ENCODE results near the gene FUOM. TPM values are rescaled to one million over a fixed set of nuclear protein-coding genes. Genes with fewer than 3 reads are reported as not detected.

Gene FUOM
- total and polyA plus RNA-seq, 2 donors (not counting 3 experiments of a cell fraction or from before 2014, with no cell fraction given) = 17.4 to 33.9 TPM

GRCh38 chr10:133383551-133383950 is 25.7 kb upstream of the FUOM start:
- ChIA-PET POLR2A (no interaction called here), CTCF (no interaction called here)
- Histone ChIP-seq H3K79me2 (ENCODE audit: control insufficient read depth, insufficient read depth, low read length) (no peaks in the 10 kb centered on the region), H3K27me3 (ENCODE audit: control insufficient read depth in 2 of 2, insufficient read depth in 2 of 2, low read length in 2 of 2) (no peaks in the 10 kb centered on the region), H3K4me1 (ENCODE audit: control insufficient read depth, extremely low read depth, insufficient read depth, low read length) (peaks cover 4% of the 10 kb centered on the region), H2AFZ (ENCODE audit: low read depth, low read length) (no peak overlapping the region), H3K9me3 (replicated peaks; ENCODE audit: control insufficient read depth, insufficient read depth, low read length) (no peaks in the 10 kb centered on the region), H3K4me2 (ENCODE audit: insufficient read depth, low read length) (no peak overlapping the region), H3K27ac (ENCODE audit: insufficient read depth, low read depth, low read length) (no peak overlapping the region), H3K36me3 (ENCODE audit: control insufficient read depth in 2 of 2, extremely low read depth in 1 of 2, insufficient read depth in 2 of 2, low read length in 2 of 2) (no peaks in the 10 kb centered on the region), H3K9me1 (replicated peaks; ENCODE audit: control insufficient read depth, extremely low read depth, insufficient read depth, low read length) (no peaks in the 10 kb centered on the region), H4K20me1 (replicated peaks; ENCODE audit: control insufficient read depth, extremely low read depth, insufficient read depth, low read length) (no peaks in the 10 kb centered on the region), H3K4me3 (replicated peaks in 1 of 3; ENCODE audit: insufficient read depth in 1 of 3, low read depth in 1 of 3, low read length in 3 of 3) (no peak overlapping the region), H3K9ac (replicated peaks; ENCODE audit: extremely low read depth, insufficient read depth, low read length) (no peak overlapping the region)
- DNase-seq (ENCODE audit: low read depth, low spot score) (no peak), FAIRE-seq (no peak)
- no TSS peak for BruUV-seq (replicated peaks)
- dilution Hi-C loops (cut with MboI; ENCODE audit: extremely low pct_ligation_motif_present, low sequenced_read_pairs) (no loop called here), intact Hi-C loops (cut with micrococcal nuclease) (no loop called here)
- TF ChIP-seq JUN (IDR thresholded peaks at IDR 0.05; ENCODE audit: borderline replicate concordance, insufficient read depth, insufficient read length, low read depth) (no peak), CTCF (IDR thresholded peaks at IDR 0.05; ENCODE audit: extremely low read depth in 1 of 2, insufficient read depth in 1 of 2, low read depth in 1 of 2, low read length in 2 of 2) (no peak), MYC (IDR thresholded peaks at IDR 0.05; ENCODE audit: low read depth, low read length) (no peak)

- no TSS peak for BruUV-seq (replicated peaks)
- no peak overlapping the region for H3K4me3 ChIP-seq (replicated peaks in 1 of 3; ENCODE audit: insufficient read depth in 1 of 3, low read depth in 1 of 3, low read length in 3 of 3)
- dilution Hi-C loops (cut with MboI; ENCODE audit: extremely low pct_ligation_motif_present, low sequenced_read_pairs) = no loop called here
- TF ChIP-seq CTCF (IDR thresholded peaks at IDR 0.05; ENCODE audit: extremely low read depth in 1 of 2, insufficient read depth in 1 of 2, low read depth in 1 of 2, low read length in 2 of 2) (no peak), GATA2 (IDR thresholded peaks at IDR 0.05; ENCODE audit: insufficient read depth, insufficient read length, low read depth, low read length) (no peak), JUN (IDR thresholded peaks at IDR 0.05; ENCODE audit: borderline replicate concordance, insufficient read depth, insufficient read length, low read depth) (no peak), MAX (IDR thresholded peaks at IDR 0.05; ENCODE audit: insufficient read depth, insufficient read length) (no peak), MYC (IDR thresholded peaks at IDR 0.05; ENCODE audit: low read depth, low read length) (no peak), EZH2 (IDR thresholded peaks at IDR 0.05; ENCODE audit: borderline replicate concordance, low read depth, low read length, severe bottlenecking) (no peak)
- H3K27ac ChIP-seq (ENCODE audit: insufficient read depth, low read depth, low read length) = no peak overlapping the region
- H4K20me1 ChIP-seq (replicated peaks; ENCODE audit: control insufficient read depth, extremely low read depth, insufficient read depth, low read length) = no peaks in the 10 kb centered on the region
- intact Hi-C loops (cut with micrococcal nuclease) = no loop called here
- FAIRE-seq = no peak
- no peaks in the 10 kb centered on the region for H3K9me1 ChIP-seq (replicated peaks; ENCODE audit: control insufficient read depth, extremely low read depth, insufficient read depth, low read length)
- H3K9ac ChIP-seq (replicated peaks; ENCODE audit: extremely low read depth, insufficient read depth, low read length) = no peak overlapping the region
- no peaks in the 10 kb centered on the region for H3K27me3 ChIP-seq (ENCODE audit: control insufficient read depth in 2 of 2, insufficient read depth in 2 of 2, low read length in 2 of 2)
- DNase-seq (ENCODE audit: low read depth, low spot score) = no peak
- ChIA-PET CTCF (no interaction called here), POLR2A (no interaction called here)
- no peak overlapping the region for H2AFZ ChIP-seq (ENCODE audit: low read depth, low read length)
- no peaks in the 10 kb centered on the region for H3K79me2 ChIP-seq (ENCODE audit: control insufficient read depth, insufficient read depth, low read length)
- no peaks in the 10 kb centered on the region for H3K9me3 ChIP-seq (replicated peaks; ENCODE audit: control insufficient read depth, insufficient read depth, low read length)
- H3K4me1 ChIP-seq (ENCODE audit: control insufficient read depth, extremely low read depth, insufficient read depth, low read length) = peaks cover 8% of the 10 kb centered on the region
- no peaks in the 10 kb centered on the region for H3K36me3 ChIP-seq (ENCODE audit: control insufficient read depth in 2 of 2, extremely low read depth in 1 of 2, insufficient read depth in 2 of 2, low read length in 2 of 2)
- no peak overlapping the region for H3K4me2 ChIP-seq (ENCODE audit: insufficient read depth, low read length)
Observed at GRCh38 chr10:133381036-133381435, 23.2 kb upstream of the FUOM start.

Data from endothelial cell of umbilical vein (primary cell).